ENCODE results near the gene PXDN. TPM values are rescaled to one million over a fixed set of nuclear protein-coding genes. Genes with fewer than 3 reads are reported as not detected.

Gene PXDN
- total RNA-seq, 4 donors from 2014 or later = 26.6 to 254 (median 59.8) TPM

DNA sequence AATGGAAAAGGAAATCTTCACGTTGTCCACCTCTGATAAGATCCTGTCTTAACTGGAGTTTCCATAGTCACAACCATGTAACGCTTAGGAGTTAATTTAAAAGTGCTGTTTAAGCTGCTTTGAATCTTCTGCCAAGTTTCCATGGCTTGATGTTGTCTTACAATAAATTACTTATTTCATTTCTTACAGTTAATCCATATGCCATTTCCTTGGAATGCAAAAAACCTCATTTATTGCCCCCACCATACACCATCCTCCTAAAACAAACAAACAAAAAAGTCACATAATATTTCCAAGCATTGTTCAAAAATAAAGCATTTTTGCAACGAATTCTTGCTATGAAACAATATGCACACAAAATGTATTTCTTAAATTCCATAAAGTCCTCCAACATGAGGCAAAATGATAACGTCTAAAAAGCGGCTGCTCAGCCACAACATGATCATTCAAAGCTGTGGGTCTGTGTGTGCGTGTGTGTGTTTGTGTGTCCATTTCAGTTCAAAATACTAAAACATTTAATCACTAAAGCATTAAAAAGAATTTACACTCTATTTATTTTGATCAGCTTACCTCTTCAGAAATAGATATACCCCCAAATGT lies 46.8 kb upstream of the PXDN start:
- Histone ChIP-seq H3K4me1 (no peaks in the 10 kb centered on the region), H3K4me3 (no peak overlapping the region), H3K27ac (no peak overlapping the region), H3K9me3 (no peaks in the 10 kb centered on the region), H3K27me3 (no peaks in the 10 kb centered on the region), H3K36me3 (no peaks in the 10 kb centered on the region)
- TF ChIP-seq POLR2A (IDR thresholded peaks at IDR 0.05) = no peak
- TF ChIP-seq, protein P1, sequence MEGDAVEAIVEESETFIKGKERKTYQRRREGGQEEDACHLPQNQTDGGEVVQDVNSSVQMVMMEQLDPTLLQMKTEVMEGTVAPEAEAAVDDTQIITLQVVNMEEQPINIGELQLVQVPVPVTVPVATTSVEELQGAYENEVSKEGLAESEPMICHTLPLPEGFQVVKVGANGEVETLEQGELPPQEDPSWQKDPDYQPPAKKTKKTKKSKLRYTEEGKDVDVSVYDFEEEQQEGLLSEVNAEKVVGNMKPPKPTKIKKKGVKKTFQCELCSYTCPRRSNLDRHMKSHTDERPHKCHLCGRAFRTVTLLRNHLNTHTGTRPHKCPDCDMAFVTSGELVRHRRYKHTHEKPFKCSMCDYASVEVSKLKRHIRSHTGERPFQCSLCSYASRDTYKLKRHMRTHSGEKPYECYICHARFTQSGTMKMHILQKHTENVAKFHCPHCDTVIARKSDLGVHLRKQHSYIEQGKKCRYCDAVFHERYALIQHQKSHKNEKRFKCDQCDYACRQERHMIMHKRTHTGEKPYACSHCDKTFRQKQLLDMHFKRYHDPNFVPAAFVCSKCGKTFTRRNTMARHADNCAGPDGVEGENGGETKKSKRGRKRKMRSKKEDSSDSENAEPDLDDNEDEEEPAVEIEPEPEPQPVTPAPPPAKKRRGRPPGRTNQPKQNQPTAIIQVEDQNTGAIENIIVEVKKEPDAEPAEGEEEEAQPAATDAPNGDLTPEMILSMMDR (IDR thresholded peaks at IDR 0.05) = no peak
- no peak for DNase-seq
- intact Hi-C loops (cut with DNase I; ENCODE audit: low total_unique reads) = no loop called here

DNA sequence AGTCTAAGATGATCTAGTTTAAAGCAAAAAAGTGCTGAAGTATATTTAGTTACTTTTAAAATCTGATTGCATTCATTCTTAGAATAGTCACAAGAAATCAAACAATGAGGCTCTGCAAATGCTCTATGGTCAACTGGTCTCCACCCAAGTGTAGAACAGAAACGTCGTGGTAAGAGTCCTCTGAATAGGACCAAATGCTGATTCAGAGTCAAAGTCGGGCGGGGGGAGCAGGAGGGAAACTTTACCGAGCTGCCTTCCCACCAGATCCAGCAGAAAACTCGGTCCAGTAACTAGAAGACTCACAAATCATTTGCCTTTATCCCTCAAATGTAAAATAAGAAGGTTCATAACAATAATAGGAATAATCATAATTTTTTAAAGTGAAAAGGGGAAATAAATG lies 46.2 kb upstream of the PXDN start:
- DNase-seq = no peak

DNA sequence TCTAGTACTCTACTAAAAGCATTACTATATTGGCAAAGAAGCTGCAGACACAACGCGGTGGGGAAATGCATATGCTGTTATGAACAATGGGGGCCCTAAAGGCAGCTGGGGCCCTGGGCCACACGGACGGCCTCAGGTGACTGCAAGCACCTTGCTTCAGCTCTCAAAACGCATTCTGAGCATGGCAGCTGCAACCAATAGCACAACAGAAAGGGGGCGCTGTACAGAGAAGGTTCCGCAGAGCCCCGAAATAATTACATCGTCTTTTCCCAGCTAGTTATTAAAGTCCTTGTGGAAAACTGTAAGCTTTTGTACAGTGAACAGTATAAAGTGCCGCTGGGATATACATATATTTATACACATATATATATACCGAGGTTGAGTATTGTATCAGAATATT lies 45.3 kb upstream of the PXDN start:
- Histone ChIP-seq H3K27me3 (no peaks in the 10 kb centered on the region), H3K36me3 (no peaks in the 10 kb centered on the region), H3K4me3 (no peak overlapping the region), H3K27ac (no peak overlapping the region), H3K9me3 (no peaks in the 10 kb centered on the region), H3K4me1 (no peaks in the 10 kb centered on the region)
- TF ChIP-seq, protein P1 (IDR thresholded peaks at IDR 0.05) = no peak
- no peak for TF ChIP-seq POLR2A (IDR thresholded peaks at IDR 0.05)
- DNase-seq = no peak
- intact Hi-C loops (cut with DNase I; ENCODE audit: low total_unique reads) = no loop called here

More for the DNA sequence above, 46.2 kb upstream of the PXDN start:
- Histone ChIP-seq H3K27me3 (no peaks in the 10 kb centered on the region), H3K4me1 (no peaks in the 10 kb centered on the region), H3K9me3 (no peaks in the 10 kb centered on the region), H3K4me3 (no peak overlapping the region), H3K27ac (no peak overlapping the region), H3K36me3 (no peaks in the 10 kb centered on the region)
- intact Hi-C loops (cut with DNase I; ENCODE audit: low total_unique reads) = no loop called here
- TF ChIP-seq, protein P1 (IDR thresholded peaks at IDR 0.05) = no peak
- TF ChIP-seq POLR2A (IDR thresholded peaks at IDR 0.05) = no peak

DNA sequence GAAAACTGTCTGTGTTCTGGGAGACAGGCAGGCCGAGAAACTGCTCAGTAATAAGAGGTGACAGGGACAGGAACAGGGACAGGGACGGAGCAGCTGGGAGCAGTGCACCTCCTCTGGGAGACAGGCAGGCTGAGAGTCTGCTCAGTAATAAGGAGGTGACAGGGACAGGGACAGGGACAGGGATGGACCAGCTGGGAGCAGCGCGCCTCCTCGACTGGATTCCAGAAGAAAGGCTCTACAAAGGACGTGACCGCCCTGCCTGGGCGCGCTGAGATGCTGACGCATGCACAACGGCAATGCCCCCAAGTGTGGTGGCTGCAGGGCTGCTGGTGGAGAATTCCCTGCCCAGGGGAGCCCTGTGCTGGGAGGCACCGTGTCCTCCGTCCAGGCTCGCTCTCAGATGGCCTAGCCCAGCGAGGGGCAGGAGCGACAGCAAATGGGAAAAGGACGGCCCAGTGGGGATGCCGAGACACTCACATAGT lies 44.2 kb upstream of the PXDN start:
- TF ChIP-seq, protein P1 (IDR thresholded peaks at IDR 0.05) = no peak
- no peak for TF ChIP-seq POLR2A (IDR thresholded peaks at IDR 0.05)

DNA sequence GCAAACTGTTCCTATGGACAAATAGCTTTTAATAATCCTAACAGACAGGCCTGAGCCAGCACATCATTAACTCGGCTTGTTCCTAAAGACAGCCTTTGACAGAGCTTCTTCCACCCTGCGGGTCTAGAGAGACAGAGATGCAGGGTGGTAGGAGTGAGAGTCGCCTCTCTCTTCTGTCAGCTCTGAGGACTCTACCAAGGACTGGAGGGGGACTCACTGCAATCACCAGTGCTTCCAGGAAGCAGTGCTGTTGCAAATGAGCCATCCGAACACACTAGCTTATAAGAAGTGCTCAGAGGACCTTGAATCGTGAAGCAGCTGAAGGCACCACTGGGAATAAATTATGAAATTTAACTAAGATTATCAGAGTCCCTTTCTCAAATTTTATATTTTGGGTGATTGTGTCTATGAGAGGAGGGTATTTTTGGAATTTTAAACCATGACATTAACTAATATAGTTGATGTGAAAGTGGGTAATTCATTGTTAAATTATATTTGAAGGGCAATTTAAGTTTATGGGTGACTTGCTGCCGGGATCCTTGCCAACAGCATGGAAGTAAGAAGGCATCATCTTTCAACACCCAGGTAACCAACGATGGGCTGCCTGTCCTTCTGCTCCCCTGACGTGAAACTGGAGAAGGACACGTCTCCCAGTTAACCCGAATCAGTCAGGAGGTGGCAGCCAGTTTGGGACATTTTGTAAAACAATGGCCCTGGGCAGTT lies 43.6 kb upstream of the PXDN start:
- H3K4me1 ChIP-seq = no peaks in the 10 kb centered on the region
- H3K36me3 ChIP-seq = no peaks in the 10 kb centered on the region
- TF ChIP-seq POLR2A (IDR thresholded peaks at IDR 0.05) = no peak
- TF ChIP-seq, protein P1 (IDR thresholded peaks at IDR 0.05) = no peak
- no peaks in the 10 kb centered on the region for H3K27me3 ChIP-seq
- H3K27ac ChIP-seq = no peak overlapping the region
- H3K4me3 ChIP-seq = no peak overlapping the region
- H3K9me3 ChIP-seq = no peaks in the 10 kb centered on the region
- DNase-seq = no peak
- intact Hi-C loops (cut with DNase I; ENCODE audit: low total_unique reads) = no loop called here

More for the DNA sequence above, 44.2 kb upstream of the PXDN start:
- no peak overlapping the region for H3K4me3 ChIP-seq
- H3K27ac ChIP-seq = no peak overlapping the region
- intact Hi-C loops (cut with DNase I; ENCODE audit: low total_unique reads) = no loop called here
- no peak for DNase-seq
- no peaks in the 10 kb centered on the region for H3K27me3 ChIP-seq
- H3K36me3 ChIP-seq = no peaks in the 10 kb centered on the region
- no peaks in the 10 kb centered on the region for H3K9me3 ChIP-seq
- H3K4me1 ChIP-seq = no peaks in the 10 kb centered on the region
